ENCODE measurements around the gene ZAP70.
"Not testable (repeated sequence)": the region's sequence is repeated elsewhere in the genome, so short reads cannot be mapped to it uniquely, and the experiment has no call there.

The ZAP70 gene

DNA sequence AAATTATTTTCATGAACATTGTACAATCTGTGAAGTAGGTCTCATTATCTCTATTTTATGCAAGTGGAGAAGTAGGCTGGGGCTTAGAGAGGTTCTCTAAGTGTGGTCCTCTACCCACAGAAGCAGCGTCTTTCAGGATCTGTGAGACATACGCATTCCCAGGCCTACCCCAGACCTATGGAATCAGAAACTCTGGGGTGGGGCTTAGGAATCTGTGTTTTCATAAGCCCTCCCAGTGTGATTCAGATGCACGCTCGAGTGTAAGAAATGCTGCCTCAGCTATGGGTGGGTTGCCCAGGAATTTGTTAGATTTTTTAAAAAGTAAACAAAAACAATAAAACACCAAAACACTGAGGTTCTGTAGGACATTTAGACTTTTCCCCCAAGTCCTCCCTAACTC lies 14.8 kb upstream of the ZAP70 start:
- DNase-seq (ENCODE audit: low read depth): no peak

DNA sequence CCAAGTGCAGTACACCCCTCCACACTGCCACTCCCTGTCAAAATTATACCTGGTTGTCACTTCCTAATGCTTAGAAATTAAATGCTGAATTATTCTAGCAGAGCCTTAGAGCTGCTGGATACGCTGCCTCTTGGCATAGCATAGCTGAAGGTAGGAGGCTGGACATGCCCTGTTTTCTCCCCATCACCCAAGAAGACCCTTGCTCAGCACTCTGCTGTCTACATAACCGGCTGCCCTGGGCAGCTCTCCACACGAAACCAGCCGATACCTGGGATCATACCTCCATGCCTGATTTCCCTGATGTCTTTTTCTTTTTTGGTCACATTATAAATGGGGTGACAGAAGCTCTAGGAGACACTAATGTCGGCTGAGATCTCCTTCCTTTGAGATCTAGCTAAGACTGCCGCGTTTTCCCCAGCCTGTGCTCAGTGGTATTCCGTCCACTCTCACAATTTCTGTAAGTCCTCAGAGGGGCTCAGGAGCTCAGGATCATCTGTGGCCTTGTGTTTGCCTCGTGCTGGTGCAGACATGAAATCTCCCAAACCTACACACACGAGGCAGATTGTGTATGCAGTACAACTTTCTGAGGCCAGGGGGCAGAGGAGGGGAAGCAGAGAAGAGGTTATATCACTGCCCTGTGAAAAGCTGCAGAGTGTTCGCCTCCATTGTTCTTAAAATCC lies 13.5 kb upstream of the ZAP70 start:
- peak; percentile 65 for DNase-seq (ENCODE audit: low read depth)

DNA sequence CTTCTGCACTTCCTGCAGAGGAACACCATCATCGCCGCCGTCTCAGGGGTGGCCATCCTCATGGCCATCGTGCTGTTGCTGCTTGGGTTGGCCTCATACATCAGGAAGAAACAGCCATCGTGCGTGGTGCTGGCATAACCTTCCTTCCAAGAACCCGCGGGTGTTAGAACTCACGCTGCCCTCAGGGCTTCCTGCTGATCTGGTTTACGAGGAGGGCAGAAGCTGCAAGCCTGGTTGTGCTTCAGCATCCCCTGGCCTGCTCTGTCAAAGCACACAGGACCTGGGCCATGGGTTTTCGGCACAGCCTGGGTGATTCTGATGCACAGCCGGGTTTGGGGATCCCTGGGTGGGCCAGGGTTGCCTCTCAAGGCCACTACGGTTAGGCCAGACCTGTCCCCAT lies 12.2 kb upstream of the ZAP70 start:
- no peak for DNase-seq (ENCODE audit: low read depth)

DNA sequence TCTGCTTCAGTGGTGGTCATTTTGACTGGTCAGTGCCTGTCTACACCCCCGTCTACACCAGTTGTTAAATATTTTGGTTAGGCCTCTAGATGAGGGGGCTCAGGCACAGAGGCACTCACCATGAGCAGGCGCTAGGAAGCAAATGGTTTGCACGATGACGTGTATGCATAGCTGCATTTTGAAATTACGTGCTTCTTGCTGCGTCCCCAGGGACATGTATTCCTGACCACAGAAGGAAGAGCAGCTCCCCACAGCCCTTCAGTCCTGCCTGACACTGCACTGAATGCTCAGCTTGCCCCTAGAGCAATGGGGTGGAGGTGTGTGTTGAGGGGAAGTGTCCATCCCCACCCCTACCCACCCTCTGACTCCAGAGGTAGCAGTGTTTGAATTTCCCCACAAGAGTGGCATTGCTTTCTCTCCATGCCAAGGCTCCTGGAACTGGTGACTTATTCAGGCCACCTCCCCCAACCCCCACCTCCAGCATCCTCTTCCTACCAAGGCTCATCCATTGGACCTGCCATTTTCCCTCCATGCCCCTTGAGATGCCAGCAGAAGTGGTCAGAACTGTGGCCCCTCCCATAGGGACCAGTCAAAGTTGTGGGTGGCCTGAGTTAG lies 11.4 kb upstream of the ZAP70 start:
- DNase-seq (ENCODE audit: low read depth): no peak

DNA sequence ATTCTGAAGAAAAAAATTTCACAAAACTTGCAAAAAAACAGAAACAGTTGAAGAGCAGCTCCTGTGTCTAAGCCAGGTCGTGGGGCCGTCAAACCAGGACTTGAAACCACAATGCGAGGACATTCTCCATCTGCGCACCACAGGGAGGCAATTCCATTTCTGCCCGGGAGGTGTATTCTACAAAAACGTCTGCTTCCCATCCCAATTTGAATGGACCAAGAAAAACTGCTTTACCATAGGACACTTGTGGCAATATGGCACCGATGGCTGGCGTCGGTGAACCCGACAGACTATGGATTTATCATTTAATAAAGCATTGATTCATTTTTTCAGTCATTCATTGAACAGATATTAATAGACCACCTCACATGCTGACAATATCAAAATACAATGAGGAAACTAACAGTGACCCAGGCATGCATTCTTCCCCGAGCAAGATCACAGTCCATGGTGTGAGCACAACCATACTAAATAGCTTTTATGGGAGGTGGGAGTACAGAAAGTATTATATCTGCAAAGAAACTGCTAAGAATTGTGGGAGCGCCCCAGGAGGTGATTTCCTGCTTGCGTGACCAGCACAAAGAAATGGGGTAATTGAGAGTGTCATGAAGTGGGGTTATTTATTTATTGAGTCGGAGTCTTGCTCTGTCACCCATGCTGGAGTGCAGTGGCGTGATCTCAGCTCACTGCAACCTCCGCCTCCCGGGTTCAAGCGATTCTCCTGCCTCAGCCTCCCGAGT lies 10.5 kb upstream of the ZAP70 start:
- DNase-seq (ENCODE audit: low read depth): no peak

DNA sequence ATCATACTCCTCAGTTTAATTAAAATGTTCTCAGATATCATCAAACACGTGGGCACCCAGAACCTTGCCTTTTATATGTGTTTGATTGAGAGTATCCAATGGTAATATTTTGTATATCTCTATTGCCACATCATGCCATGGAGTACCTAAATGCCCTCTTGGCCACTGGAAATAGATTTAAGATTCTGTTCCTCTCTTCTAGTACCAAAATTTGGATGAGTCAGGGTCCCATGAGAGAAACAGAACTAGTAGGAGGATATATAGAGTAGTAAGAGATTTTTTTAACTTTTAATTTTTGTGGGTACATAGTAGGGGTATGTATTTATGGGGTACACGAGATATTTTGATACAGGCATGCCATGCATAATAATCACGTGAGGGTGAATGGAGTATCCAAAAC lies 9.6 kb upstream of the ZAP70 start:
- DNase-seq (ENCODE audit: low read depth): no peak

DNA sequence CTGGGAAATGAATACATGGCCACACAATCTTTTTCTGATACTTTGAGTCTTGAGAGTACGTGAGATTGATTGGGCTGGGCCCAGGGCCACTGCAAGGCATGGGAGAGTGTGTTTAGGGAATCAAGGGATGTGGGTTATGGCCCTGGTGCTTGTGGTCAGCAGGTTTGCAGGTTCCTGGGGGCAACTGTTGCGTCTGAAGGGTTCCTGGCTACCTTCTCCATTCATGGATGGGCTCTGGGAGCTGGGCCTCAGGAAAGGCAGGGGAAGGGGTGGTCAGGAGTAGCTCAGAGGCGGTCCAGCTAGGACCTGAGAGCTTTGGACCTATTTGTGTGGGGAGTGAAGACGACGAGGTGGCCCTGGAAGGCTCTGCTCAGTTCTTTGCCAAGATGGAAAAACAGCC lies 8.4 kb upstream of the ZAP70 start:
- no peak for DNase-seq (ENCODE audit: low read depth)

DNA sequence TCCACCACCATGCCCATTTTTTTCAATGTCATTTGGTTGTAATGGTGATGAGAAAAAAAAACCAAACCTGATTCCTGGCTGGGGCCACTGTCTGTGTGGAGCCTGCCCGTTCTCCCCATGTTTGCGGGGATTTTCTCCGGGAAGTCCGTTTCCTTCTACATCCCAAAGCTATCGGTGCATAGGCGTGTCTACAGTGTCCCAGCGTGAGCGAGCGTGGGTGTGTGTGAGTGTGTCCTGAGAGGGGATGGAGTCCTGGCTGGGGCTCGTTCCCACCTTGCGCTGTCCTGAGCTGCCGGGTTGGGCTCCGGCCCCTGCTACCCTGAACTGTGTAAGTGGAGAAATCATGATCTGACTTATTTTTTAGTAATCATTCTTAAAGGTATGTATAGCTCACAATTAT lies 7.3 kb upstream of the ZAP70 start:
- no peak for DNase-seq (ENCODE audit: low read depth)

DNA sequence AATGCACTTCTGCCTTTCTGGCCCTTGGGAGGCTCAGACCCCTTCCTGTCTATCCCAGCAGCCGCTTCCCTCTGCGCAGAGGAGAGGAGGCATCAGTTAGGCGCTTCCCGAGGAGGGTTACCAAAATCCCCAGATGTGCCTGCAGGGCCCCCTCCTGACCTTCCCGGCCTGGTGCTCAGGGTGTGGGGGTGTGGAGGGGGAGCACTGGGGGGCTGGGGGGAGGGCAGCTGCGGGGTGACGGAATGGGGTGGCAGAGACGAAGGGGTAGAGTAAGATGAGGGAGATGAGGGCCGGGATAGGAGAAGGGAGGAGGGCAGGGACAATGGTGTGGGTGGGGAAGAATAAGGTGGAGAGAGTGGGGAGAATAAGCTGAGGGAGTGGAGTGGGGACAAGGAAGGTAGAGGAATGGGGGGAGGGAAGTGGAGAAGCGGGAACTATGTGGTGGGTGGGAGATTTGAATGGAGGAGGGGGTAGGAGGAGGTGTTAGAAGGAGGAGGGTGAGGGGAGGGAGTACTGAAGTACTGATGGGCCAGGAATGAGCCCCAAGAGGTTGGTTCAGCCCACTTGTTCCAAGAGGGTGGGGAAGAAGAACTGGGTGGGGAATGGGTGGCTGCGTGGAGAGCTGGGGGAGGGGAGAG lies 6.5 kb upstream of the ZAP70 start:
- no peak for DNase-seq (ENCODE audit: low read depth)

DNA sequence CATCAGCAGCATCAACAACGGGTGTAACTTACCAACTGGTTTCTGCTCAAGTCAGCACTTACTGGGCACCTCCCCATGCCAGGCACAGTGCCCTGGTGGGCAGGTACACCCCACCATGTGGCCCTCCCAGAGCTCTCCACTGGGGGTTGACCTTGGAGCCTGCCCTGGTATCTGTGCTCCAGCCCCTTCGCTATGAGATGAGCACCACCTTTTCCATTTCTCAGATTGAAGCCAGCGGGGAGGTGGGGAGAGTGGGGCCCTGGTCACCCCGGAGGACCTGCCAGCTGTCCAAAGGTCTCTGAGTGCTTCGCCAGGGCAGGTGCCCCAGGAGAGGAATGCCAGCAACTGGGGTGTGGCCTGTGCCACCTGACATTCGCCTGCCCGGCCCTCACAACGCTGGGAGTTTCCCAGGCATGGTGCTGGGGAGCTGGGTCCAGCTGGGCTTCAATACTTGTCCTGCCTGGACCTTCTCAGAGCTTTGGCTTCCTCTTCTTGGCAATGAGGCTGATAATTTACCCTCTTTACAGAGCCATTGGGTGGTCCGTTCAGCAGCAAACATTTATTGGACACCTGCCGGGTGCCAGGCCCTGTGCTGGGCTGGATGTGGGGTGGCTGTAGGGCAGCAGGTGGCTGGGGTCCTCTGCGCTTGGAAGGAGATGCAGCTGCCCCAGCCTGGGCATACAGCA lies 5.9 kb upstream of the ZAP70 start:
- no peak for DNase-seq (ENCODE audit: low read depth)

DNA sequence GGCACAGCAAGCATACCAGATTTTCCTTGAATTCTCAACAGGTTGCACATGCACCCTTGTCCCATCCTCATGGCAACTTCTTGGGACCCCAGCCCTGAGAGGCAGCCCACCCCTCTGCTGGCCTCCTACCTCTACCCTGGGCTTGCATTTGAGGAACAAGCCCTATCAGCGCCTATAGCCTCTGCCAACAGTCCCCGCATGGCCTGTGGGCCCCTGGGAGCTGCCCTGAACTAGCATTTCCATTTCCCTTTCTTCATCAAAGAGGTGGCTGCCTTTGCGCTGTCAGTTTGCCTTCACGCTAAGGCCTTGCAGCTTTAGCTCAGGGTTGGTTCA lies 5.4 kb upstream of the ZAP70 start:
- DNase-seq (ENCODE audit: low read depth): no peak

DNA sequence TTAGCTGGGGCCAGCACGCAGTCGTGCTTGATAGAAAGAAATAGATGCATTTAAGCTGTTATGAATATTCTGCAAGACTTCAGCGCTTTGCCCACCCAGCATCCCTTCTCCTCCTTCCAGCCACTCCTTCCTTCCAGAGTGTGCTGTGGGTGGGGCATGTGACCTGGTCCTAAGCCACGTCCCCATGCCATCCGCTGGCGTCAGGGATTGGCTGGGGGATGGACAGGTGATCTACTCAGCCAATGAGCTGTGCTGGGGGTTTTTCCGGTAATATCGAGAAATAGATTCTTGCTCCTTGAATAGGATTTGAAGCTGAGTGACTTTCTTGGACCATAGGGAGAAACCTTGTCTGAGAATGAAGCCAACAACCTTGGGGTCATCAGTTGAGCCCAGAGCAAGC lies 4.8 kb upstream of the ZAP70 start:
- DNase-seq (ENCODE audit: low read depth): no peak

DNA sequence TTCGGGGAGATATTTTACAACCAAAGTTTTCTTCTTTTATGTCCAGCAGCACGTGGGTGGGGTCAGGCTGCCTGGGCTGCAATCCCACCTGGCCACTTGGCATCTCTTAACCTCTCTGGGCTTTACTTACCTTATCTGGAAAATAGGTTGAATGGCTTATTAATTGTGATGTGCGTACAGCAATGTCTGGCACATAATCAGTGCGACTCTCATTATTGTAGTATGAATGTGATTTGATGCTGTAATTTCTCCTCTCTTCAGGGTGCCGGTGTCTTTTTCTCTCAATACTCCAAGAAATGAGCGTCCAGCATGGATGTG lies 2.0 kb upstream of the ZAP70 start:
- DNase-seq (ENCODE audit: low read depth): no peak

DNA sequence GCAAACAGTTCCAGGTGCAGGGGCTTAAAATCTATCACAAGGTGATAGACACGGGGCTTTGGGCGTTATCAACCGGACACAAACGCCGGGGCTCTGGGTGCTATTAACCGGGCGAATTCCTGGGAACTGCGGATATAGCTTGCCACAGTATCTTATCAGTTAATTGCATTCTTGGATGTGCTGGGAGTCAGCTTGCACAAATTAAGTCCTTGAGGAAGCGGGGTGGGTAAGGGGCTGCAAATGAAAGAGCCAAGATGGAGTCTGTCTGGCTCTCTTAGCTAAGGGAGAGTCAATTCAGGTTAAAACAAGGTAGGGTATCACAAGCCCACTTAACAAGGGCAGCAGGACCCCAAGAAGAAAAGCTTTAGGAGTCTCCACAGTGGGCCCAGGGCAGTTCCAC lies 1.2 kb upstream of the ZAP70 start:
- DNase-seq (ENCODE audit: low read depth): not testable (repeated sequence)

DNA sequence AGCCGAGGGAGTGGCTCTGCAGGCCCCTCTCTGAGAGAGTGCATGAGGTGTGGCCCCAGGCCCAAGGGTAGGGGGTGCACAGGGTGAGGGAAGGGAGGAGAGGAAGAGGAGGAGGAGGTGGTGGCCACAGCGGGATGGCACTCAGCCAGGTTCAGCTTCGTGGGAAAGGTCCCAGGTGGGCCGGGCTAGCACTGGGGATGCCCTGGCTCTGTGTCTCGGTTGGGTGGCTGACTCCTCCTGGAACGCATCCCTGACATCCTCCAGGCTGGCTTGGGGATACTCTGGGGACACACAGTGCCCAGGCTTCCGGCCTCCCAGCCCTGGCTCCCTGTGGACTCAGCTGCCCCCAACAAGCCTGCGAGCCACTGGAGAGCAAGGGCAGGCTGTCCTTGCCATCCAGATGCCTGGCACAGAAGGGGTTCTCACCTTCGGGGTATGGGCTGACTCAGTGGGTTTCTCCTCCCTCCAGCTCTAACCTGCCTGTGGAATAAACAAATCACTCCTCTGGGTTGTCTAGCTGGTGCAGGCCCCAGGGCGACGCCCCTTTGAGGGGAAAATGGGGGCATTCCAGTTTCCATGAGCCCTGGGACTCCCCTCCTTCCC lies 582 bp upstream of the ZAP70 start:
- DNase-seq (ENCODE audit: low read depth): no peak

DNA sequence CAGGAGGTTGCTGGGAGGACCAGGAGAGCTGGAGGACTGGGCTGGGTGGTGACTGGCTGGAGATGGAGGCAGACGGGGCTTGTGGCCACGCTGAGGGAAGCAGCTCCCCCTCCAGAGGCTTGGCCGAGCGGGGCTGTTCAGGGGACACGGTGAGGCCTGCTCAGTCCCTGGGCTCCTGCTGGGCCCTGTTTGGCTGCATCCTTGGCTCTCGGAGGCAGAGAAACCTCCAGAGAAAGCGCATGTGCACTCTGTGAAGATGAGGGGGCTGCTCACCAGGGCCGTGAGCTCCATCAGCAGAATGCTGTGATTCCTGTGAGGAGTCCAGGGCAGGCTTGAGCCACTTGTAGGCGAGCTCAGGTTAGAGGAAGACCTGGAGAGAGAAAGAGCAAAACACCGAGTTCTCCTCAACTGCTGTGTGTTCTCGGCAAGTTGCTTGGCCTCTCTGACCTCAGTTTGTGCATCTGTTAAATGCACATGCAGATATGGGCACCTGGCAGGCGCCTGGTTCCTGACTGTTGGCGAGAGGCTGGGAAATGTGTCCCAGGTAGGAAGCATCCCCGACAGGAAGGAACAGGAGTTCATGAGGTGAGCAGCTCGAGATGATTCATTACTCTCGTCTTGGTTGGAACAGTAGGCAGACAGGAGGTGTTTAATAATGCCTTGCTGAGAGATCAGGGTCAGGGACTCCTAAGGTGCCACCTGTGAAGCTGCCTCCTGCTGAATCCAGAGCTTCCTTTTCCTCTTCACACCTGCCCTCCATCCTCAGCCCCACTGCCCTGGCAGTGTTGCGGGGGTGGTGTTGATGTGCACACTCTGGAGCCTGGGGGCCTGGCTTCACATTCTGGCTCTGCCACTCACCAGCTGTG lies 941 bp downstream of the ZAP70 start:
- no peak for DNase-seq (ENCODE audit: low read depth)

DNA sequence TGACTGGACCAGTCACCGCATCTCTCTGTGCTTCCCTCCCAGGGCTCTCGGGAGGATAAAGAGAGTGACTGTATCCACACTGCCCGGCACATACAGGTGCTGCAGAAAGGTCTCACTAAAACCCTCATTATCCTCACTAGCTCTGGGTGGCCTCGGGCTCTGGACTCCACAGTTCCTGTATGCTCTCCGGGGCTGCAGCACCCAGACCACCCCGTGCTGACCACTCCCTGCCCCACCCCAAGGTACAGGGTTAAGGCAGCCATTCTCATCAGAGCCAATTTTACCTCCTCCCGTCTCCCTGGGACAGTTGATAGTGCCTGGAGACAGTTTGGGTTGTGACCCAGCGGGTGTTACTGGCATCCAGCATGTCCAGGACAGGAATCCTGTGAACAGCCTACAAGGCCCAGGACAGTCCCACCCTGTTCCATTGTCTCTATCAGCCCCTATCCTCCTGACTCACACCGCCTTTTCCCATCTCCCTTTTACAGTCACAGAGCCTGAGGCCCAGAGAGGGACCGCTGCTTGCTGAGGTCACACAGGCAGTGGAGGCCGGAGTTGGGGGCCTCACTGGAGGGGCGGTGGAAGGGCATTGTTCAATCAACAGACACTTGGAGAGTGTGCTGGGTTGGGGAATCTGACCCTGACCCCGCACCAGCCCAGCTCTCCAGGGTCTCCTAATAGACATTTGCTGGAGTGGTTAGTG lies 1.7 kb downstream of the ZAP70 start:
- no peak for DNase-seq (ENCODE audit: low read depth)

DNA sequence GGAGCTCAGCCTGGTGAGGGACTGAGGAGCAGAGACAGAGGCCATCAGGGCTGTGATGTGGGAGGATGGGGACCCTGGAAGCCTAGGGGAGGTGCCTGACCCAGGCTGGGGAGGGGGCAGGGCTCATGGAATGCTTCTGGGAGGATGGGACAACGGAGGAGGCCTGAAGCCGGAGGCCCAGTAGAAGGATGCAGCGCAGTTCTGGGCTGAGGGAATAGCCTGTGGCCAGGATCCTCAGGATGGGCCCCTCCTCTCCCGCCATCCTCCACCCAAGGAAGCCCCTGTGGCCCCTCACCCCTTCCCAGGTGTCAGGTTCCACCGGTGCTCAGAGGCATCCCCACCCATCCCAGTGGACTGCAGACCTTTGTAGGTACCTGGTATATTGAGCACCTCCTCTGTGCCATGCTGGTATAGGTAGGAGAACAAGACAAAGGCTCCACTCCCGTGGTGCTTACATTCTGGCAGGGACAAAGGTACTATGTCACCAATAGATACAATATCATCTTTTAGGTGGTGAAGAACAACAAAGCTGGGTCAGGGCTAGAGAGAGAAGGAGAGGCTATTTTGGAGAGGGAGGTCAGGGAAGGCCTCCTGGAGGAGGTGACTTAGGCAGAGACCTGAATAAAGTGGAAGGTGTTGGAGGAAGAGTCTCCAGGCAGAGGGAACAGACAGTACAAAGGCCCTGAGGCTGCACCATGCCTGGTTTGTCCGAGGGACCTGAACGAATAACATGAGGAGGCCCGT lies 2.7 kb downstream of the ZAP70 start:
- DNase-seq (ENCODE audit: low read depth): no peak

DNA sequence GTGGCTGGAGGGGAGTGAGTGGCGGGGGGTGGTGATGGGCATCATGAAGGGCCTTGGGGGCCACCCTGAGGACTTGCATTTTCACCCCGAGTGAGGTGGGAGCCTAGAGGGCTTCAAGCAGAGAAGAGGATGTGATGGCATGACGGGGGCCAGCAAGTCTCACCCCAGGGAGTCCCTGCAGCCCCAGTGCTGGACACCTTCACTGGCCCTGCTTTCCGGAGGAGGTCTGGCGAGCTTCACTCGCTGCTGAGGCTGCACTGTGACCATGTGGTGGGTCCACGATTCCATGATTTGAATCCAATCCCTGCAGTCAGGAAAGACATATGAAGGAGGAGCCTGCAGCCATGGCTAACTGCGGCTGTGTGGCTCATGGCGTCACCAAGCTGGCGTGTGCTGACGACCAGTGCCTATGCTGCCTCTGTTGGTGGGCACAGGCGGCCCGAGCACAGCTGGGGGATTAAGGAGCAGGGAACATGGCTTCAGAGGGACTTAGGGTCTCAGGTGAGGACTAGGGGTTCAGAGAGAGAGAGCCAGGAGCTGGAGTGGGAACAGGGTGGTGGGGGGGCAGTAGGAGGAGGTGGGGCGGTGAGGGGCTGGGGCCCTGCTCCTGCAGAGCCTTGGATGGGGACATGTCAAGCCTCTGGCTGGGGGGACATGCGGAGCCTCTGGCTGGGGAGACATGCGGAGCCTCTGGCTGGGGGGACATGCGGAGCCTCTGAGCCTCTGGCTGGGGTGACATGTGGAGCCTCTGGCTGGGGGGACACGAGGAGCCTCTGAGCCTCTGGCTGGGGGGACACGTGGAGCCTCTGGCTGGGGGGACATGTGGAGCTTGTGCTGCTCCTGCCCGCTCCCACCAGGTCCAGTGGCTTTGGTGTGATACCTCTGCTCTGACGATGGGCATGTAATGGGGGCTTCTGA lies 3.6 kb downstream of the ZAP70 start:
- no peak for DNase-seq (ENCODE audit: low read depth)

All from iris pigment epithelial cell (primary cell).